CMK (cell line): ENCODE data around the gene ARSG.
"Not testable (repeated sequence)": the region's sequence is repeated elsewhere in the genome, so short reads cannot be mapped to it uniquely, and the experiment has no call there.

Experiments used
- DNase-seq: peaks from one replicate; pipeline ENCODE4 v3.0.0-alpha.2; 2010; ENCODE audit warnings: low read depth

ARSG gene

GRCh38 chr17:68290955-68291835 lies at the start of gene ARSG, which contains the start of gene SLC16A6:
ARSG (plus strand) TSS chr17:68291495; CDS start chr17:68307494, 15,999 bp downstream.
SLC16A6 (minus strand) TSS chr17:68291127; CDS start chr17:68278320, 12,807 bp downstream.
- peak; percentile 59 for DNase-seq

- DNase-seq = no peak
Measured at GRCh38 chr17:68246271-68247028, 44.8 kb upstream of the ARSG start.

GRCh38 chr17:68247445-68248198 lies 43.7 kb upstream of the ARSG start, which contains the start of gene AMZ2:
AMZ2 (plus strand) TSS chr17:68248043; CDS start chr17:68250188, 2,145 bp downstream.
- peak; percentile 91 for DNase-seq

GRCh38 chr17:68248199-68248825 lies 43.0 kb upstream of the ARSG start:
- DNase-seq = no peak

GRCh38 chr17:68248891-68249290 lies 42.4 kb upstream of the ARSG start:
- no peak for DNase-seq

GRCh38 chr17:68249354-68249765 lies 41.9 kb upstream of the ARSG start:
- peak; percentile 44 for DNase-seq

- DNase-seq = not testable (repeated sequence)
Measured at GRCh38 chr17:68253426-68253825, 37.9 kb upstream of the ARSG start.

- no peak for DNase-seq
Measured at GRCh38 chr17:68255151-68255550, 36.1 kb upstream of the ARSG start.

- no peak for DNase-seq
Measured at GRCh38 chr17:68255731-68256538, 35.4 kb upstream of the ARSG start.

- not testable (repeated sequence) for DNase-seq
Measured at GRCh38 chr17:68256701-68257100, 34.6 kb upstream of the ARSG start.

GRCh38 chr17:68257934-68258333 lies 33.4 kb upstream of the ARSG start:
- DNase-seq = no peak

- DNase-seq = not testable (repeated sequence)
Measured at GRCh38 chr17:68258890-68259647, 32.2 kb upstream of the ARSG start.

GRCh38 chr17:68259648-68259951 lies 31.7 kb upstream of the ARSG start:
- not testable (repeated sequence) for DNase-seq

- DNase-seq = no peak
Measured at GRCh38 chr17:68260051-68260762, 31.1 kb upstream of the ARSG start.

- DNase-seq = not testable (repeated sequence)
Measured at GRCh38 chr17:68262467-68262866, 28.8 kb upstream of the ARSG start.

- DNase-seq = not testable (repeated sequence)
Measured at GRCh38 chr17:68263101-68263681, 28.1 kb upstream of the ARSG start.

- not testable (repeated sequence) for DNase-seq
Measured at GRCh38 chr17:68265833-68266232, 25.5 kb upstream of the ARSG start.

- no peak for DNase-seq
Measured at GRCh38 chr17:68273722-68274121, 17.6 kb upstream of the ARSG start.

- not testable (repeated sequence) for DNase-seq
Measured at GRCh38 chr17:68276339-68276738, 15.0 kb upstream of the ARSG start.
